Measurements from ENCODE around the gene GUCY2C. TPM values are rescaled to one million over a fixed set of nuclear protein-coding genes. Genes with fewer than 3 reads are reported as not detected.
A peak's percentile ranks its signal among the peaks of the same experiment; 100 is the strongest.

Gene GUCY2C
- total RNA-seq, 1 experiment from 2014 or later: not detected

- DNase-seq (ENCODE audit: low read depth): no peak
These were observed 74.6 kb downstream of the GUCY2C start for GRCh38 chr12:14621826-14622225.

GRCh38 chr12:14619741-14620501 lies 76.5 kb downstream of the GUCY2C start:
- DNase-seq (ENCODE audit: low read depth): no peak

DNA sequence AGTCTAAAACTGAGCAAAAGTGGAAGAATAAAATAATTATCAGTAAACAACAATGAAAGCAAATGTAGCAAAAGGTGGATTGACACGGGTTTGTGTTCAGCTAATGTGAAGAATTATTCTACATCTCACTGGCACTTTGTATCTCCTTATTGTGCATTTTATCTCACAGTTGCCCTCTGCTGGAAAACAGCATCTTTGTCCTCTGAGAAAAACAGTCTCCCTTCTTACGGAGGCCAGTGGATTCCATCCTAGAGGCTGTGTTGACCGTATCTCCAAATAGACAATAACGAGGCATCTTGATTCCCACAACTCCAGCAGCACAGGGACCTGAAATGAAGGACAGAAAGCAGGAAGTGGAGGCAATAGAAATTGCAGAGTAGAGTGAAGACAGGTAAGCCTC lies 77.4 kb downstream of the GUCY2C start:
- peak; percentile 4 for DNase-seq (ENCODE audit: low read depth)

GRCh38 chr12:14614704-14615121 lies 81.7 kb downstream of the GUCY2C start:
- DNase-seq (ENCODE audit: low read depth): no peak

GRCh38 chr12:14613718-14614117 lies 82.7 kb downstream of the GUCY2C start:
- no peak for DNase-seq (ENCODE audit: low read depth)

DNA sequence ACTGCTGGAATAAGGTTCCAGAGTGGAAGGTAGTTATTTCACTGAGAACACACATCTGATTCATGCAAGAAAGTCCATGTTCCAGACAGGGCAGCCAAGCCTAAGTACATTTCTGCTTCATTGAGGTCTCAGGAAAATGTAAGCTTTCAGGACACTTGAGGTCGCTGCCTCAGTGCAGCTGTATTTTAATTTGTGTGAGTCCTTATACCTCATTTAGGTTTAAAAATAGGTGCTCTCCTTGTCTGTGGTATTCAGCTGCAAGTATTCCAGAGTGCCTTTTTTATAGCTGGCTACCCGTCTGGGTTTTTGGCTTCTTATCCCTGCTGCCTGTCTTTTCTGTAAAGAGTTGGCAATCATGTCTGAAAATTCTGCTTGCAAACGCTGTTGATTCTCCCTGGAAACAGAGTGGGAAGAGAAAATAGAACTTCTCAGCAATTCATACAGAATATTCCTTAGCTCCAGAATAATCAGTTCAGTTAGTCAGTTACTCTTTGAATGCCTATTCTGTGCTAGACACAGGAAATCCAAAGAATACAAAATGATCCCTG lies 83.4 kb downstream of the GUCY2C start:
- DNase-seq (ENCODE audit: low read depth): no peak

DNA sequence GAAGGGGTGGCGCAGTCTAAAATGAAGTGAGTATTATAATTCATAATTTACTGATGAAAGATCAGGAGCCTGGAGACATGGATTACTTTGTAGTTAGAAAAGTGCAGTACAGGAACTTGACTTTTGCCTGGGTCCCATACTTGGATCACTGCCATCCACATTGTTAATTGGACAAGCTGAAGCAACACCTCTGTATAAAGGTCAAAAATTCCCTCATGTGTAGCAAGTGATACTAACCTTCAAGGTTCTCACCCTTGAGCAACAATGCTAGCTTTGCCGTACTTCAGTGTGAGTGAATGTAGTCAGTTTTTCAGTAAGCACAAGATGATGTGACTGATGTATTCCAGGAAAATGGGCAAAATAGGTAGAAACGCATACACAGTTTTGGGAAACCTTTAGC lies 84.1 kb downstream of the GUCY2C start:
- DNase-seq (ENCODE audit: low read depth): no peak

DNA sequence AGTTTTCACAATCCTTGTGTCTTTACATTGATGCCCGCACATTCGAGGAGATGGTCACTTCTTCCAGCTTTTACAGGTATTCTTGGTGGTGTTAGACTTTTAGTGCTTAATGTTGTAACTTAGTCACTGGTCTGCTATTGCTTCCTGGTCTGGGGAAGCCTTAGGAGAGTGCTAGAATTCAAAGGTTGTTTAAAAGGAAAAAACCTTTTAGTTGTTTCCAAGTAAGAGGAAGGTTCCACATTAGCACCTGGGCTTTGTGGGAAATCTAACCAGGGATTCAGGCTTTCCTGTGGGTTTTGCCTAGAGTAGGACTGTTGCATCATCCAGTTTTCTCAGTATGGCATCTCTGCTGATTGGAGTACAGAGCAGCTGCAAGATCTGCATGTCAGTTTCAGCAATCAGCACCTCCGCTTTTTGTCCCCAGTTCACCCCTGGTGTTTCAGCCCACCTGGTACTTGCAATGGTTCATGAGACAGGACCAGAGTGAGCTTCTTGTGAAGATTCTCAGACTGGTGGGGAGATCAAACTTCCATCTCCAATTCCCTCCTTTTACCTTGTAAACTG lies 84.7 kb downstream of the GUCY2C start:
- DNase-seq (ENCODE audit: low read depth): no peak

DNA sequence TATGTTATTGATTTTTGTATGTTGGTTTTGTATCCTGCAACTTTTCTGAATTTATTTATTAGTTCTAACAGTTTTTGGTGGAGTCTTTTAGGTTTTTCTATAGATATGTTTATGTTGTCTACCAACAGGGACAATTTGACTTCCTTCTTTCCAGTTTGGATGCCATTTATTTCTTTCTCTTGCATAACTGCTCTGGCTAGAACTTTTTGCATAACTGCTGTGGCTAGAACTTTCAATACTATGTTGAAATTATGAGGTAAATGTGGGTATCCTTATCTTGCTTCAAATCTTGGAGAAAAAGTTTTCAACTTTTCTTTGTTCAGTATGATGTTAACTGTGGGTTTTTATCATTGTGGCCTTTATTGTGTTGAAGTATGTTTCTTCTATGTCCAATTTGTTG lies 88.8 kb downstream of the GUCY2C start:
- no peak for DNase-seq (ENCODE audit: low read depth)

DNA sequence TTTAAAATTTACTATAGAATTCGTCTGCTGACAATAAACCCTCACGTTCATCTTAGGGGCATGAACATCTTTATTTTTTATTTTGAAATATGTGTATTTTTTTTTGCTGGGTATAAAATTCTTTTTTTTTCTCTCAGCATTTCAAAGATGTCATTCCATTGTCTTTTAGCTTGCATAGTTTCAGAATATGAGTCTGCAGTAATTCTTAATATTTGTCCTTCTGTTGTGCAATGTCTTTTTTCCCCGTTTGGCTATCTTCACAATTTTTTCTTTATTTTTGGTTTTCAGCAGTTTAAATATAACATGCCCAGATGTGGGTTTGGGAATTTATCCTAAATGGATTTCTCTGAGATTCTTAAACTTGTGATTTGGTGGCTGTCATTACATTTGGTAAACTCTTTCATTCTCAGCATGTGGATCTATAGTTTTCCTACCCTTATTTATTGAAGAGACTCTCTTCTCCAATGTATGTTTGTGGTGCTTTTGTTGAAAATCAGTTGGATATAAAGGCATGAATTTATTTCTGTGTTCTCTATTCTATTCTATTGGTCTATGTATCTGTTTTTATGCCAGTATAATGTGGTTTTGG lies 90.9 kb downstream of the GUCY2C start:
- no peak for DNase-seq (ENCODE audit: low read depth)

GRCh38 chr12:14601692-14602478 lies 94.5 kb downstream of the GUCY2C start:
- no peak for DNase-seq (ENCODE audit: low read depth)

DNA sequence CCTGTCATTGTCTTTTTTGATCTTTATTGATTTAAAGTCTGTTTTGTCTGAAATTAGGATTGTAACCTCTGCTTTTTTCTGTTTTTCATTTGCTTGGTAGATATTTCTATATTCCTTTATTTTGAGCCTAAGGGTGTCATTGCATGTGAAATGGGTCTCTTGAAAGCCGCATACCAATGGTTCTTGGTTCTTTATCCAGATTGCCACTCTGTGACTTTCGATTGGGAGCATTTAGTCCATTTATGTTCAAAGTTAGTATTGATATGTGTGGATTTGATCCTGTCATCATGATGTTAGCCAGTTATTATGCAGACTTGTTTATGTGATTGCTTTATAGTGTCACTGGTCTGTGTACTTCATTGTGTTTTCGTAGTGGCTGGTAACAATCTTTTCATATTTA lies 98.9 kb downstream of the GUCY2C start:
- DNase-seq (ENCODE audit: low read depth): no peak

- DNase-seq (ENCODE audit: low read depth): no peak
These were observed 104.7 kb downstream of the GUCY2C start for GRCh38 chr12:14591719-14592118.

DNA sequence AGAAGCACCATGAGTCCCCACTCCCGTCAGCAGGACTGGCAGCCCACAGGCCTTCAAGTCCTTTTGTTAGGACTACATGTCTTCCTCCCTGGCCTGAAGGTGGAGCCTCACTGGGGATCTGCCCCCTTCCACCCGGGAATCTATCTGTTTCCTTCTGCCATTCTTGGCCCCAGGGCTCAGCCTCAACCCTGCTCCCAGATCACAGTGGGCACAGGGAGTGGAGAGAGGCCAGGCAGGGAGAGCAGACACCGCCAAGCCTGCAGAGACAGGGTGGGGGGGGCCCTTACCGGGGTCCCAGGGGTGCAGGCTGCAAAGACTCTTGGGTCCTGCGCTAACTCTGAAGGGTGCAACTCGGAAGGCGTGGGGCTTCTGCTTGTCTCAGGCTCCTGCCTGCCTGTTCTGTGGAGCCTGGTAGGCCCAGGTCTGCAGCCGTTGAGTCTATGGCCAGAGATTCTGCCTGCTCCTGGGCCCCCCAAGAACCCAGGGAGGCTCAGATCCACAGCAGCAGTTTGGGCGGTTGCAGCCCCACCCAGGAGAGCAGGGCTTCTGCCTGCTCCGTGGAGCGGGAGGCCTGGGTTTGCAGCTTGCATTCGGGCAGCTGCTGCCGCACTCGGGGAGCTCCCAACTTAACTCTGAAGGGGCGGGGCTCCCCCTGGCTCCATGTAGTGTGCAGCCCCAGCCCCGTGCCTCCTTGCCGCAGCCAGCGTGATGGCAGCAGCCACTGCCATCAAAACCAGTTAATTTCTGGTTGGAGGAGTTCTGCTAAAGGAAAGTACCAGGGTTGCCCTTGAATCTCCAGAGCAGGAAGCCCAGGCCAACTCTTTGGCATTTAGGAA lies 107.0 kb downstream of the GUCY2C start:
- no peak for DNase-seq (ENCODE audit: low read depth)

DNA sequence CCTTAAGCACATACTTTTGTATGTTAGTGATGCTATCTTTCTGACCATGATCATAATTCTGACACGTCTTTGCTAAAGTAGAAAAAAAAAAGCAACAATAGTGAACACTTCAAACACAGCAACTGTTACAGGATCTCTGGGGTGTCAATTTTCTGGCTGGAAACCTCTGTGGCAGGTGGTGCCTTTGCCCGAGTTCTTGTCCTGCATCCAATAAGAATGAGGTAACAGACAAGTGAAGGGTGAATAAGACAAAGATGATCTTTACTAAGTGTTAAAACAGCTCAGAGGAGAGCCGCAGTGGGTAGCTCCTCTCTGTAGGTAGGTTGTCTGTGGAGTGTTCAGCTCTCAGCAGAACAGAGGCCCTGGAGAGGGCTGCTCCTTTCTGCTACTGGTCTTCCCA lies 107.8 kb downstream of the GUCY2C start:
- no peak for DNase-seq (ENCODE audit: low read depth)

DNA sequence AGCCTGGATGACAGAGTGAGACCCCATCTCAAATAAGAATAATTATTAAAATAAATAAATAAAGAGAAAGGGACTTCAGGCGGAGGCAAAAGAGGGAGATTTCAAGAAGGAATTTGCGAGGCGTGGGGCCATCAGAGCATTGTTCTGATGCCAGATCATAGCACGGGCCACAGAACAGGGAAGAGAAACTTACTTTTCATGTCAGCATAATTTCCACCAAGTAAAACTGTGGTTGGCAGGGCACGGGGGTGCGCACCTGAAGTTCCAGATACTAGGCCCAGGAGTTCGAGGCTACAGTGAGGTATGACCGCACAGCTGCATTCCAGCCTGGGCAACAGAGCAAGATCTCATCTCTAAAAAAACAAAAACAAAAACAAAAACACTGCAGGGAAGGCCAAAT lies 117.8 kb downstream of the GUCY2C start:
- no peak for DNase-seq (ENCODE audit: low read depth)

DNA sequence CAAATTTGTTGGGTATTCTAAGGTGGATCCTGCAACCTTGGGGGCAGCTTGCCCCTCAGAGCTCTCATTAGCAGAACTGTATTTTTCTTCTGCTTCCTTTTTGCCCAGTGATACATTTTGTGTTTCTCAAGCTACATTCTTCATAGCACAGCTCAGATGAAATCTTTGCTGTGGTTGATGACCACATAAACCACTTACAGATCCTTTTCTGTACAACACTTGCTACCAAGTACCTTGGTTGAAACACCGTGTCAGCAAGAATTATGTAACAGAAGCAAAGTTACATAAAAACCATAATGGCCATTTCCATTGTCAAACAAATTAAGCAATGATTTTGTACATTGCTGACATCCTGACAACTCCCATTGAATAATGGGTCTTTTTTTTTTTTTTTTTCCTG lies 119.1 kb downstream of the GUCY2C start:
- DNase-seq (ENCODE audit: low read depth): no peak

GRCh38 chr12:14576896-14577295 lies 119.5 kb downstream of the GUCY2C start:
- no peak for DNase-seq (ENCODE audit: low read depth)

- no peak for DNase-seq (ENCODE audit: low read depth)
These were observed 120.8 kb downstream of the GUCY2C start for GRCh38 chr12:14575585-14575984.

DNA sequence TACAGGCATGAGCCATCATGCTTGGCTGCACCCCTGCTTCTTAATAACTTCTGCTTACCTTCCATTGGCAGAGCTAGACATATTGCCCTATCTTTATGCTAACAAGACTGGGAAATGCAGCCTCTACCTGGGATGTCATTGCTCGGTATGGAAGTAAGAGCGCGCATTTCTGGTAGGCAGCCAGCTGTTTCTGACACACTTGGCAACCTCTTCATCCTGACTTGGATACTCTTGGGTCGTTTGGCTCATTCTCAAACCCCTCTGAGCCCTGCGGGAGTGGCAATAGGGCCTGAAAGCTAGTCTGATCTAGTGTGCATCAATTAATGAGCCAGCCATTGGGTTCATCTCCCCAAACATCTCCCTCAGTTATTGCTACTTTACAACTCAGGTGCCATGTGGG lies 123.3 kb downstream of the GUCY2C start:
- DNase-seq (ENCODE audit: low read depth): no peak

DNA sequence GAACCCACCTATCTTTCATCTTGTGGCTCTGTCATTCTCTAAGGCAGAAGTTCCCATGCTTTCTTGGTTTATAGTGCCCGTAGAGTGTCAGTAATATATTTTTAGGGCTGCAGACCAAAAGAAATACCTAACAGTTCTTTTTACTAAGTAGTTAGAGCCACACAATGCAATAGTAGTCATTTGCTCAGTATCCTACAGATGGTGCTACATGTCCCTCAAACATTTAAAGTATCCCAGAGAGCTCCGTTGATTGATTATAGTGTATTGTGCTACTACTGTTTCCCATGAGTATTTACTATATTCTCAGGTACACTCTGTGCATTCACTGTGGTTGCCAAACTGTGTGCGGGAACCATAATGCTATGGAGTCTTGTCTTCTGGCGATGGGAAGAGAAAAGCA lies 124.0 kb downstream of the GUCY2C start:
- DNase-seq (ENCODE audit: low read depth): no peak

Data from Daoy (cell line).